HG03108 (cell line): ENCODE results near the gene VRK1.
"Not testable (repeated sequence)": the region's sequence is repeated elsewhere in the genome, so short reads cannot be mapped to it uniquely, and the experiment has no call there.

Experiments used
- ATAC-seq: cut with Tn5 transposase; IDR thresholded peaks from one replicate; pipeline ENCODE4 v1.9.1; 2021; ENCODE audit warnings: moderate library complexity; ENCODE audit not compliant: unreplicated experiment

The VRK1 gene, protein sequence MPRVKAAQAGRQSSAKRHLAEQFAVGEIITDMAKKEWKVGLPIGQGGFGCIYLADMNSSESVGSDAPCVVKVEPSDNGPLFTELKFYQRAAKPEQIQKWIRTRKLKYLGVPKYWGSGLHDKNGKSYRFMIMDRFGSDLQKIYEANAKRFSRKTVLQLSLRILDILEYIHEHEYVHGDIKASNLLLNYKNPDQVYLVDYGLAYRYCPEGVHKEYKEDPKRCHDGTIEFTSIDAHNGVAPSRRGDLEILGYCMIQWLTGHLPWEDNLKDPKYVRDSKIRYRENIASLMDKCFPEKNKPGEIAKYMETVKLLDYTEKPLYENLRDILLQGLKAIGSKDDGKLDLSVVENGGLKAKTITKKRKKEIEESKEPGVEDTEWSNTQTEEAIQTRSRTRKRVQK

DNA sequence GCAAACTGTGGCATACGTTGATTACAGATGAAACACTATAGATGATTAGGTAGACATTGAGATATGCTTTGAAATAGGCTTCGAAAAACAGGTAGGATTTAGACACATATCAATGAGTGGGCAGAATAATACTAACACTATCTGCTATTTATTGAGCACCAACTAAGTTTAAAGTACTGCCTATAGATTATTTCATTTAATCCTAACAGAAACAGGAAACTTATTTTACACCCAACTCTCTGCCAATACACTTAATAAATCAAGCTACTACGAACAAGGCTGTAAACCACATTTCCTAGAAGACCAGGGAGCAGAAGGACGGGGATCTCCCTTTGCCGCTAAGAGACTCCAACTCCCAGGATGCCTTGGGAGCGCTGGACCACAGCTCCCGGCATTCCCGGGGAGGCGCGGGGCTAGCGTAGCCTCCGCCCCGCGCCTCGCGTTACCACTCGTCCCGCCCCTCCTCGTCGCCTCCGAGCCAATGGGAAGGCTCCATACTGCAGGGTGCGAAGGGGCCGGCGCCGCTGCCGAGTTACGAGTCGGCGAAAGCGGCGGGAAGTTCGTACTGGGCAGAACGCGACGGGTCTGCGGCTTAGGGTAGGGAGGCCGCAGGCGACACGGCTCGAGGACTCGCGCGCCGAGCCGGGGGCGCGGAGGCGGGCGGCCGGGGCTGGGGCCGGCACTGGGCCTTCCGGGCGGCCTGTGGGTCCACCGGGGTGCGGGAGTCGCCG lies at the start of gene VRK1:
TSS of gene VRK1 (plus strand) at position 532 of the 731 bp plus-strand sequence. CDS start 36,090 bp downstream, outside the sequence.
- peak; percentile 97 for ATAC-seq

DNA sequence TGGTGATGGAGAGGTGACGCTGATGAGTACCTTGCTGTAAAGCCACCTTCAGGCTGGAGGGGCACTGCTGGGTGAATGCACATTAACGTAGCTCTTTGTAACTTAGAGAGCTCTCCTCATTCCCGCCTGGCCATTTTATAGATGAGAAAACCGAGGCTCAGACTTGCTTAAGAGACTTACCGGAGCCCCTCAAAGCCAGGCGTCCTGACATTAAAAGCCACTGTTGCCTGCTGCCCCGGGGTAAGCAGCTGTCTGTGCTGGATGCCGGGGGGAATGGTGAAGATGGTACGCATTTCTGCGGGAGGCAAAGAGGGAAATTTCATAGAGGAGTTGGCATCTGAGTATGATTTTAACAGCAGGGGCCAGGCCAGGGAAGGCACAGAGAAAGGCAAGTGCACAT lies 49.6 kb upstream of the VRK1 start:
- no peak for ATAC-seq

DNA sequence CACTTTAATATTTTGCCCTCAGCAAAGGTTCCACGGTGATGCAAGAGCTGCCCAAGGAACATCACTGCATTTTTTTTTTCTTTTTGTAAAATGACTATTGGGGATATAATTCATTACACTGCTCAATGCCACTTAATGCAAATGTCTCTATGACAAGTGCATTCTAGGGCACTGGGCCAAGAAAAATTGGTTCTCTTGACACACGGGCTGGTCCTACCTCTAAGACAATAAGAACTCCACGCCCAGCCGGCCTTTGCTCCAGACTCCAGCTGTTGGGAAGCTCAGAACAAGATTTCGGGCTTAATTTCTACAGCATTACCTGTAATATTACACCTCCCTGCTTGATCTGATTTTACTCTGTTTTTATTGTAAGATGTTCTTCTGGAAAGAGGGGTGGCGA lies 48.8 kb upstream of the VRK1 start:
- ATAC-seq: no peak

DNA sequence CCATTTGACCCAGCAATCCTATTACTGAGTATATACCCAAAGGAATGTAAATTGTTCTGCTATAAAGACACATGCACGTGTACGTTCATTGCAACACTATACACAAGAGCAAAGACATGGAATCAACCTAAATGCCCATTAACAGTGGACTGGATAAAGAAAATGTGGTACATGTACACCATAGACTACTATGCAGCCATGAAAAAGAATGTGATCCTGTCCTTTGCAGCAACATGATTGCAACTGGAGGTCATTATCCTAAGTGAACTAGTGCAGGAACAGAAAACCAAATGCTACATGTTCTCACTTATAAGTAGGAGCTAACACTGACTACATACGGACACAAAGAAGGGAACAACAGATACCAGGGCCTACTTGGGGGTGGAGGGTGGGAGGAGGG lies 45.7 kb upstream of the VRK1 start:
- ATAC-seq: no peak

DNA sequence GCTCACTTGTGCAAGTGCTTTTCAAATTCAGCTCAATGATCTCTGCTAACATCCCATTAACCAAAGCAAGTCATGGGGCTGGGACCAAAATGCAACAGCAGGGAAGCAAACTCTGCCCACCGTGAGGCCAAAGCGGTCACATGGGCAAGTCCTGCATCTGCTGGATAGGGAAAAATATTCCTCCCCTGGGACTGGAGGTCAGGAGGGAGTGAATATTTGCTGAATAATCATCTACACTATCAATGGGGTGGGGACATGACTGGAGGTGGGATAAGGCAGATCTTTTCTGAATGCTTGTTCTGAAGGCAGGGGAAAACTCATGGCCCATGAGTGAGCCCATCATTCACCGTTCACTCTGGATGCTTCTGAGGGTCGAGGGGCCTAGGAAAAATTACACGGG lies 45.1 kb upstream of the VRK1 start:
- ATAC-seq: no peak

DNA sequence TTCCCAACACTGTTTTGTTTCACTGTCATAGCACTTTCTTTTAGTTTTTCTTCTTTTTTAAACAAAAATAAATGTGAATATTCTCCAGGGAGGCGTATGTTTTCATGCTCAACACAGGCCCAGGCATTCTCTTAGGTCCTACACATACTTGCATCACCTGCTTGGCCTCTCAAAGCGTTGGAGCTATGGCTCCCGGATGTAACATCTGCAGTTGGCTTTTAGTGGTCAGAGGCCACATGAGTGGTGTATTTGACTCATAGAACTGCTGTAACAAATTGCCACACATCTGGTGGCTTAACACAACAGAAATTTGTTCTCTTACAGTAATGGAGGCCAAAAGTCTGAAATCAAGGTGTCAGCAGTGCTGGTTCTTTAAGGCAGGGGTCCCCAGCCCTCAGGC lies 44.6 kb upstream of the VRK1 start:
- ATAC-seq: no peak

DNA sequence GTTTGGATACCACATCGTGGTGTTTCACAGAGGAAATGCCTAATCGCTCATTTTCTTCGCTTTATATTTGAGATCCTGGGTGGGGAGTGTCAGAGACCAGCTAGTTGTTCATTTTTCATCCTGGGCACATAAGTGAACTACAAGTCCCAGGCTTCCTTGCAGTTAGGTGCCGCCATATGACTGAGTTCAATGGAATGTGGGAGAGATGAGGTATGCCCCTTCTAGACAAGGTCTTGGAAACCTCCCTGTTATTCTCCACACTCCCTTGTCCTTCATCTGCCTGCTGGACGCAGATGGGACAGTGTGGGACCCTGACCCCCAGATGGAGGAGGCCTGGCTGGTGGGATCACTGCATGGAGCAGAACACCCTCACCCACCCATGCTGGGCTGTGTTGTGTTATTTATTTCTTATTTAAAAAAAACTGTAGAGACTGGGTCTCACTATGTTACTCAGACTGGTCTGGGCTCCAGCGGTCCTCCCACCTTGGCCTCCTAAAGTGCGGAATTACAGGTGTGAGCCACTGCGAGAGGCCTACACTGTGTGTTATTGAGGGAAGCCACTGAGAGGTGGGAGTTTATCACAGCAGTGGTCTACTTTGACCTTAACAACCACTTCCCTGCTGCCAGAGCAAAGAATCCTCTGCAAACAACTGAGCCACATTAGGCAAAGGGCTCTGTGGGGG lies 42.9 kb upstream of the VRK1 start:
- no peak for ATAC-seq

DNA sequence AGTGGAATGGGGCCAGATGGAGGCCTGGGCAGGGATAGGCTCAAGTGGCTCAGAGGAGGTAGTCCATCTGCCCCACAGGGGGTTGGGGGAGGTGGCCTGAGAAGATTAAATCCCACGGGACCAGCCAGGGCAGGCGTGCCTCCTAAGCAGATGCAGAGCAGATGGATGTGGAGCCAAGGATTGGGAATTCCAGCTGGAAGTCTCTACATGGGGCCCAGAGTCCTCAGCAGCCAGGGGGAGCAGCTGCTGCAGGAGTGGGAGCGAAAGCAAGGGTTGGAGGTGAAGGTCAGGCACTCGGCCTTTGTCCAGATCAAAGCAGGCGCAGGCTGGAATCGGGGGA lies 42.4 kb upstream of the VRK1 start:
- ATAC-seq: no peak

DNA sequence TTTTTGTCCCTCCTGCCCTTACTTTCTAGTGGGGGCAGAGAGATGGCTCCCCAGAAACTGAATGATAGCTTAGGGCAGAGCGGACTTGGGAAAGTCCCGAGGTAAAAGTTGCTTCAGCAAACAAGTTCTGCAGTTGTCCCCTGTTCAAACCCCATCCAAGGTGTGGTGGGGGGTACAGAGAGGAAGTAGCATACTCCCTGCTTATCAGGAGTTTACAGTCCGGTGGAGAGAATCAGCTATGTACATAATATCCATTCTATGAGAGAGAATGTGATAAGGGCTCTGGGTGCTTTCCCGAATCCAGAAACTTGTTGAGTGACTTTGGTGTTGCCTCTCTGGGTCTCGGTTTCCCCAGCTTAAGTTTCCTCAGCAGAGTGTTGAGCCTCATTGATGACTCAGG lies 40.4 kb upstream of the VRK1 start:
- ATAC-seq: no peak

DNA sequence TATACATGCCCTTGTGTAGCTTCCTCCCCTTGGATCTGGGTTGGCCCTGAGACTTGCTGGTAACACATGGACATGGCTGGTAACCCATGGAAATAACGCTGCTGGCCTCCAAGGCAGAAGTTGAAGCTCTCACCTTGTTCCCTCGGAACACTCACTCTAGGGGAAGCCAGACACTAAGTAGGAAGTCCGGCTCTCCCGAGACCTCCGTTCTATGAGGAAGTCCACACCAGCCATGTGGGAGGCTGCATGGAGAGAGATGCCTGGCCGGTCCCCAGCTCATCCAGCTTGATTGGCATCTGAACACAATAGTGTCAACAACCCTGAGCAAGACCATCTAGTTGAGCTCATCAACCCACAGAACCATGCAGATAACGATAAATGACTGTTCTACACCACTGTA lies 39.7 kb upstream of the VRK1 start:
- ATAC-seq: no peak

DNA sequence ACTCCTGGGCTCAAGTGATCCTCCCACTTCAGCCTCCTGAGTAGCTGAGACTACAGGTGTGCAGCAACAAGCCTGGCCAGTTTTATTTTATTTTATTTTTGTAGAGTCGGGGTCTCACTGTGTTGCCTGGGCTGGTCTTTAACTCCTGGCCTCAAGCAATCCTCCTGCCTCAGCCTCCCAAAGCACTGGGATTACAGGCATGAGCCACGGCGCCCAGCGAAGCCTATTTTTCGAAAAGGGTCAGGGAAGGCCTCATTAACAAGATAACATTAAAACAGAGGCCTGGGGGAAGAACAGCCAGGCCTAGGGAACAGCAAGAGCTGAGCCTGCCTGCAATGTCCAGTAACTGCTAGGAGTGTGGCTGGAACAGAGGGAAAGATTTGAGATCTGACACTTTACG lies 36.1 kb upstream of the VRK1 start:
- ATAC-seq: no peak

DNA sequence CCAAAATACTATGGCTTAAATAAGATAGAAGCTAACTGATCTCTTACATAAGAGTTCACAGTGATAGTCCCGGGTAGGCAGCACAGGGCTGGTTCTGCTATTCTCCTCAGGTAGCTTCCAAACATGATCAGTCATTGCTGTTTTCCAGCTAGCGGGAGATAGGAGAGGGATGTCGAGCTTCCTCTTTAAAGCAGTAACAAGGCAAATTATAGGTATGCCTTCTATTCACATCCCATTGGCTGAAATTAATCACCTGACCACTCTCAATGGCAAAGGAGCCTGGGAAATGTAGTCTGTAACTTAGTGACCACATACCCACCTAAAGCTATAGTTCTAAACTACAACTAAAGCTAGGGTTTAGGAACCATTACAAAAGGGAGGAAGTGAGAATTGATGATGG lies 34.5 kb upstream of the VRK1 start:
- ATAC-seq: peak; percentile 96

DNA sequence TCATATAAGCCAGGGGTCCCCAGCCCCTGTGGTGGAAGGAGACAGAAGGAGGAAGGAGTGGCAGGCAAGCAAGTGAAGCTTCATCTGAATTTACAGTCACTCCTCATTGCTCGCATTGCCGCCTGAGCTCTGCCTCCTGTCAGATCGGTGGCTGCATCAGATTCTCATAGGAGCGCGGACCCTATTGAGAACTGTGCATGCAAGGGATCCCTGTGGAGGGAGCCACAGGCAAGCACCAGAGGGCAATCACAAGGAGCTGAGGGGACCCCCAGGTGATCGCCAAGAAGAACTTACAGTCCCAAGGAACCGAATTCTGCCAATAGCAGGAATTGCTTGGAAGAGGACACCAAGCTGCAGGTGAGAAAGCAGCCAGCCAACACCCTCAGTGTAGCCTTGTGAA lies 33.2 kb upstream of the VRK1 start:
- no peak for ATAC-seq

DNA sequence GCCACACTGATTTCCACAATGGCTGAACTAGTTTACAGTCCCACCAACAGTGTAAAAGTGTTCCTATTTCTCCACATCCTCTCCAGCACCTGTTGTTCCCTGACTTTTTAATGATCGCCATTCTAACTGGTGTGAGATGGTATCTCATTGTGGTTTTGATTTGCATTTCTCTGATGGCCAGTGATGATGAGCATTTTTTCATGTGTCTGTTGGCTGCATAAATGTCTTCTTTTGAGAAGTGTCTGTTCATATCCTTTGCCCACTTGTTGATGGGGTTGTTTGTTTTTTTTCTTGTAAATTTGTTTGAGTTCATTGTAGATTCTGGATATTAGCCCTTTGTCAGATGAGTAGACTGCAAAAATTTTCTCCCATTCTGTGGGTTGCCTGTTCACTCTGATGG lies 32.0 kb upstream of the VRK1 start:
- ATAC-seq: not testable (repeated sequence)

DNA sequence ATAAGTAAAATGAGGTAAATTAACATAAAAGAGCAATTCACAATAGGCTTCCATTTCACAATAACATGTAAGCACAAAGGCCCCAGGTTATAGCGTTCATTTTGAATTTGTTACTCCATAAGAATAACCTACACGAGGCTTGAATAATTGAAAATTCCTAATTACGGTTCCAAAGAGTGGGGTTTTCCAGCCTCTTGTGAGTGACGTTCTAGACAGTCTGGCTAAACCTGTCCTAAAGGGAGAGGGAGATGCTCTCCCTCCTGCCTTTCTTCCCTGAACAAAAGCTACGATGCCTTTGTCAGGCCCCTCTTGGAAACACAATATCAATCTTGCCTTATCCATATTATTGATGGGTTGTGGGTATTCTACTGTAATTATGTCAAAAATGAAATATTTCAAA lies 24.3 kb upstream of the VRK1 start:
- ATAC-seq: no peak

DNA sequence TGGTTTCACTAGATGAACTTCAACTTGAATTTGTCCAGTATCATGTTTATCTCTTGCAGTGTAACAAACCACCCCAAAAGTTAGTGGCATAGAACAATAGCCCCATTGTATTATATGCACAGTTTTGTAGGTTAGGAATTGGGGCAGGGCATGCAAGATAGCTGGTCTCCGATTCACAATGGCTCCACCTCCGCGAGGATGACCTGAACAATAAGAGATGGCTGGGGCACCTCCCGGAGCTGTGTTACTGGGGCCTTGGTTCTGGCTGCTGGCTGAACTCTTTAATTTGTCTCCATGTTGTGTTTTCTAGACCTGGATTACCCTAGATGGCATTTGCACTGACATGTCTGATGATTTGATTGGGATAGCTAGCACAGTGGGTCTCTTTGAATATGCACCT lies 20.4 kb upstream of the VRK1 start:
- ATAC-seq: no peak

DNA sequence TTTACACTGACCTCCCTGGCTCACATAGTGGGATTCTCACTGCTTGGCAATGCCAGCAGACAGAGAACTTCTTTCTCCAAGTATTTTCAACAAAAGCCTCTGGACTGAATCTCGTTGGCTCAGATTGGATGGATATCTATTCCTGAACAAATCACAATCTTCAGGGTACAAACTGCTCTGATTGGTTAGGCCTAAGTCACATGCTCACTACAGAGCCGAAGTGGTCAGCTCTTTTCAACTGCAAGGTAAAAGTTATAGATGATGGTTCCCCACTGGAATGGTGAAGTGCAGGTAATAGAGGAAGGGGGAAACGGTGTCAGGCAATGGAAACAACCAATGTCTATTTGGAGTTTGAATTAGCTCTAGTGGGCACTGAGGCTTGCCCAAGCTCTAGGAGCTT lies 16.7 kb upstream of the VRK1 start:
- no peak for ATAC-seq

DNA sequence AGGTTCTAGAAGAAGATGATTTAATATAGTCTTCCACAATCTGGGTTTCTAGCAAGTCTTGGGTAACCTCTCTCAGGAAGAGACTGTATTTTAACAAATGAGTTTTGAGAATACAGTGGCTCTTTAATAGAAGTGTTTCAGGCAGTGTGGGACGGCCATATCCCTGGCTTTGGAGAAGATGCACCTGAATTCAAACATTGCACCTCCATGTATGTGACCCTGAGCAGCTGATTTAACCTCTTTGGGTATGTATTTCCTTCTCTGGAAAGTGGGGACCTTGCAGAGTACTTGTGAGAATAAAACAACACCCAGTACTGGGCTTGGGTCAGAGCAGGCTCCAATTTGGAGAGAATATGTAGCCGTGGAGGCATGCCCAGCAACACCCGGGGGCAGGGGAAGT lies 15.8 kb upstream of the VRK1 start:
- ATAC-seq: no peak

DNA sequence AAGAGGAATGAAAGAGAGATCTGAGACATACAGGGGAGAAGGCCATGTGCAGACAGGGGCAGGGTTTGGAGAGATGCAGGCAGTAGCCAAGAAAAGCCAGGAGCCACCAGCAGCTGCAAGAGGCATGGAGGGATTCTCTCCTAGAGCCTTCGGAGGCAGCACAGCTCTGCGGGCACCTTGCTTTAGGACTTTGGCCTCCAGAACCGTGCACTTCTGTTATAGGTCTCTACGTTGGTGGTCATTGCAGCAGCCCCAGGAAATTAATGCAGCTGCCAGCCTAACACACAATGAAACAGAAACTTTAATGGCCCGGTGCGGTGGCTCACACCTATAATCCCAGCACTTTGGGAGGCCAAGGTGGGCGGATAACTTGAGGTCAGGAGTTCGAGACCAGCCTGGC lies 14.7 kb upstream of the VRK1 start:
- no peak for ATAC-seq

DNA sequence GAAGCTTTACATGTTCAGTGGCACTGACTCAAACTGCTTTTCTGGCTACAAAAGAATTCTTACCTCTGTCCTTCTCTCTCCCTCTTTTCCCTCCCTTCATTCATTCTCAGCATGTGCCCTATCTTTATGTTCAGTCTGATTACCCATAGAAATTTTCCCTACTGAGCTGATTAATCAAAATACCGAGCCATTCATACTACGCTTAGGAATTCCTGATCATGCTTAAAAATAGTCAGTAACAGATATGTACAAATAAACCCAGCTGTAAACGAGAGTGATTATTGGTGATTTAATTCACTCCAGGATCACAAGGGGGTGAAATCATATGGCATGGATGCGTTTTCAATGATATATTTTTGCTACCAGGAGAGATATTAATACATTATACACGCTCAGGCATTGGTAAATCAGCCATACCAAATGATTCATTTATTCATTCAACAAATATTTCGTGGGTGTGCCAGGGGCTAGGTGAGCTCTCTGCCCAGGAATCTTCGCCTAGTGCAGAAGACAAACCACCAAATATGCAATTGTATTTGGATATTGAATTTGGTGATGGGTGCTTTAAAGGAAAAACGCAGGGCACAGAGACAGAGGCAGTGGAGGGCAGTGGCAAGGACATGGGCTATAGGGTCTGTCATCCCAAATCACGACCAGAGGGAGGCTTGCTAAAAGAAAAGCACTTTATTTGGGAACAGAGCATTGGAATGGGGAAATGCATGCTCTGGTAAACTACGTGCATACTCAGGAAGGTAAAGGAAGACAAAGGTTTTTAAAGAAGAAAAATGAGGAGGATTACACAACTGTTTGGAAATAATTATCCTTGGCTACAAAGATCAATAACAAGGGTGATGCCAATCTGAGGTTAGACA lies 13.9 kb upstream of the VRK1 start:
- ATAC-seq: no peak

DNA sequence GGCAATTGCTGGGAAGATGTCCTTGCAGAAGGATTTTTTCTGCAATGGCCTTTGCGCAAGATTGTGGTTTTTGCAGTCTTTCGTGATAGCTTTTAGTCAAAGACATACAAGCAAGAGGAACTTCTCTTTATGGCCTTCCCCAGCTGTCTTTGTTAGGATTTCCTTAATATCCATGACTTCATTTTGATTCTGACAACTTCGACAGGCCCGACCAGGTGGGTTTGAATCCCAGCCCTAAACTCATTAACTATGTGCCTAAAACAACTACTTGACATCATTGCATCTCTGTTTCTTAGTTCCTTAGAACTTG lies 13.3 kb upstream of the VRK1 start:
- no peak for ATAC-seq
